GM13977 (cell line): ENCODE results near the gene EEIG1.

ENCODE experiments used
- DNase-seq: peaks from one replicate; pipeline ENCODE4 v3.0.0; 2012; ENCODE audit warnings: low spot score
- CTCF ChIP-seq: IDR thresholded peaks from 2 replicates; pipeline ENCODE4 v1.5.1; 2012; ENCODE audit warnings: mild to moderate bottlenecking, control low read depth; ENCODE audit not compliant: insufficient read depth; ENCODE audit errors: extremely low read depth, missing control alignments
- in situ Hi-C: fragments of 300-500 bp; cut with MboI; formaldehyde crosslinking; loops from one replicate; pipeline ENCODE4 v1.12.0; 2022; ENCODE audit warnings: low sequenced_read_pairs, low pct_unique_long_range_greater_than_20kb, mixed read lengths, inconsistent platforms; ENCODE audit not compliant: unreplicated experiment

Gene EEIG1

GRCh38 chr9:128022886-128023285 lies 42.1 kb upstream of the EEIG1 start:
- no peak for TF ChIP-seq CTCF
- in situ Hi-C loops: no loop called here
- no peak for DNase-seq

- no peak for DNase-seq
- in situ Hi-C loops: no loop called here
- TF ChIP-seq CTCF: no peak
Observed at GRCh38 chr9:128021098-128021497, 40.3 kb upstream of the EEIG1 start.

GRCh38 chr9:128020692-128021091 lies 39.9 kb upstream of the EEIG1 start:
- DNase-seq: no peak
- in situ Hi-C loops: no loop called here
- TF ChIP-seq CTCF: peak; percentile 32

GRCh38 chr9:128015696-128016095 lies 34.9 kb upstream of the EEIG1 start:
- in situ Hi-C loops: no loop called here
- DNase-seq: no peak
- no peak for TF ChIP-seq CTCF

- no peak for DNase-seq
- in situ Hi-C loops: no loop called here
- no peak for TF ChIP-seq CTCF
Observed at GRCh38 chr9:128011071-128011817, 30.5 kb upstream of the EEIG1 start.

GRCh38 chr9:128009639-128010038 lies 28.9 kb upstream of the EEIG1 start:
- in situ Hi-C loops: no loop called here
- no peak for DNase-seq
- no peak for TF ChIP-seq CTCF
